Mesothelial cell of epicardium (in vitro differentiated cells): ENCODE data around the gene PLD3. TPM values are rescaled to one million over a fixed set of nuclear protein-coding genes. Genes with fewer than 3 reads are reported as not detected.

Experiments used
- DNase-seq, 2 experiments: peaks; one replicate each; pipeline ENCODE4 v3.0.0; 2021; ENCODE audit warnings: low spot score in 2 of 2; ENCODE audit not compliant: unreplicated experiment in 2 of 2
- H3K27ac Mint-ChIP-seq: 2 replicates; pipeline ENCODE4 v1.8.0; 2021; ENCODE audit warnings: mixed read lengths
- H3K27me3 Mint-ChIP-seq: 2 replicates; pipeline ENCODE4 v1.8.0; 2021; ENCODE audit warnings: low read depth, mixed read lengths
- H3K36me3 Mint-ChIP-seq: 2 replicates; pipeline ENCODE4 v1.8.0; 2021; ENCODE audit warnings: mixed read lengths
- H3K4me1 Mint-ChIP-seq: 2 replicates; pipeline ENCODE4 v1.8.0; 2021; ENCODE audit warnings: mixed read lengths
- H3K4me3 Mint-ChIP-seq: 2 replicates; pipeline ENCODE4 v1.8.0; 2021; ENCODE audit warnings: mild to moderate bottlenecking, moderate library complexity, mixed read lengths
- H3K9me3 Mint-ChIP-seq: 2 replicates; pipeline ENCODE4 v1.8.0; 2021; ENCODE audit warnings: mixed read lengths
- total RNA-seq: library from RNA; stranded (reverse); gene quantifications from 3 replicates; pipeline ENCODE4 v1.2.1, GENCODE V29; 2021
- TF ChIP-seq, protein P1 (sequence below): fragments of 200-600 bp; sonication (generic); IDR thresholded peaks from one replicate; pipeline ENCODE4 v1.5.0; 2021; ENCODE audit warnings: antibody characterized with exemption; ENCODE audit not compliant: unreplicated experiment

The PLD3 gene
- total RNA-seq, 1 donor from 2014 or later = 369 TPM

DNA sequence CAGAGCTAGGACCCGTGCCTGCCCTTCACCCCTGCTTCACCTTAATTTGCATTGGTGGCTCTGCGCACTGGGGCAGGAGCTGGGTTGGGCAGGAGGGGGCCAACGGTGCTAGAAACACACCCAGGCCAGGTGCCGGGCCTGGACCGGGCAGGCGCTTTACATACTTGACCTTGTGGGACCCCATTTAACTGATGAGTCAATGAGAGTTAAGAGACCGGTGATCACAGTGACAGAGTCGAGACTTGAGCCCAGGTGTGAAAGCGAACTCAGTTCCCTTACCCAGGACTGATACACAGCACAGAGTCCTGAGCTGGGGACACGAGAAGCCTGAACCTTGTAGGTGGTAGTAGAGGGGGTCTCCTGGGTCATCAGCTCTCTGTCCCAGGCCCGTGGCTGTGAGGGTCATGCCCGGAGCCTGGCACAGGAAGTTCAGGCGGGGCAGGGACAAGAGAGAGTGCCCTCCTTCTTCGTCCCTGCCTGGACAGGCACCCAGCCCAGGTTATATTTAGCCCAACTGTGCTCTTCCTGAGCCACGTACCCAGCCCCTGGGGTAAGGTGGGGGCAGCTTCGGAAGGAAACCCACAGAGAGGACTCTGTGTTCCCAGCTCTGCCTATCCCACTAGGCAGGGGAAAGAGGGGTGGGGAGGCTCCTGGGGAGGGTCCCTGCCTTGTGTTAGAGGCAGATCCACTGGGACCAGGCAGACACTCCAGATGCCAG is 62.8 kb downstream of the PLD3 start:
- Mint-ChIP-seq H3K4me1 (peaks cover 7% of the 10 kb centered on the region), H3K36me3 (no peaks in the 10 kb centered on the region), H3K27me3 (no peaks in the 10 kb centered on the region), H3K27ac (no peak overlapping the region), H3K9me3 (no peaks in the 10 kb centered on the region), H3K4me3 (no peak overlapping the region)
- TF ChIP-seq, protein P1, sequence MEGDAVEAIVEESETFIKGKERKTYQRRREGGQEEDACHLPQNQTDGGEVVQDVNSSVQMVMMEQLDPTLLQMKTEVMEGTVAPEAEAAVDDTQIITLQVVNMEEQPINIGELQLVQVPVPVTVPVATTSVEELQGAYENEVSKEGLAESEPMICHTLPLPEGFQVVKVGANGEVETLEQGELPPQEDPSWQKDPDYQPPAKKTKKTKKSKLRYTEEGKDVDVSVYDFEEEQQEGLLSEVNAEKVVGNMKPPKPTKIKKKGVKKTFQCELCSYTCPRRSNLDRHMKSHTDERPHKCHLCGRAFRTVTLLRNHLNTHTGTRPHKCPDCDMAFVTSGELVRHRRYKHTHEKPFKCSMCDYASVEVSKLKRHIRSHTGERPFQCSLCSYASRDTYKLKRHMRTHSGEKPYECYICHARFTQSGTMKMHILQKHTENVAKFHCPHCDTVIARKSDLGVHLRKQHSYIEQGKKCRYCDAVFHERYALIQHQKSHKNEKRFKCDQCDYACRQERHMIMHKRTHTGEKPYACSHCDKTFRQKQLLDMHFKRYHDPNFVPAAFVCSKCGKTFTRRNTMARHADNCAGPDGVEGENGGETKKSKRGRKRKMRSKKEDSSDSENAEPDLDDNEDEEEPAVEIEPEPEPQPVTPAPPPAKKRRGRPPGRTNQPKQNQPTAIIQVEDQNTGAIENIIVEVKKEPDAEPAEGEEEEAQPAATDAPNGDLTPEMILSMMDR = no peak
- no peak for DNase-seq

- peaks cover 10% of the 10 kb centered on the region for H3K4me1 Mint-ChIP-seq
- H3K27me3 Mint-ChIP-seq = no peaks in the 10 kb centered on the region
- H3K27ac Mint-ChIP-seq = no peak overlapping the region
- no peak for DNase-seq
- no peak overlapping the region for H3K4me3 Mint-ChIP-seq
- TF ChIP-seq, protein P1 = no peak
- H3K36me3 Mint-ChIP-seq = no peaks in the 10 kb centered on the region
- H3K9me3 Mint-ChIP-seq = no peaks in the 10 kb centered on the region
These were observed 63.5 kb downstream of the PLD3 start for GRCh38 chr19:40411958-40412499.

DNA sequence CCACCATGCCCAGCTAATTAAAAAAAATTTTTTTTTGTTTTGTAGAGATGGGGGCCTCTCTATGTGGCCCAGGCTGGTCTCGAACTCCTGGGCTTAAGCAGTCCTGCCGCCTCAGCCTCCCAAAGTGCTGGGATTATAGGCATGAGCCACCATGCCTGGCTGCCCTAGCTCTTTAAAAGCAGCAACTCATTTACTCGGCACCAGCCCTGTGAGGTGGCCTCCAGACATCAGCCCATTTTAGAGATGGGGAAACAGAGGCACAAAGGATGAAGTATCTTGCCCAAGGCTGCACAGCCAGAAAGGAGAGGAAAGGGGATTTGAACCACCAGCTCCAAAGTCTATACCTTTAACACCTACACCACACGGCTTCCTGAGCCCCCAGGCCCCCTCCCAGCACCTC is 64.4 kb downstream of the PLD3 start:
- no peak for DNase-seq
- Mint-ChIP-seq H3K27ac (no peak overlapping the region), H3K4me1 (peaks cover 12% of the 10 kb centered on the region), H3K27me3 (no peaks in the 10 kb centered on the region), H3K4me3 (no peak overlapping the region), H3K36me3 (no peaks in the 10 kb centered on the region), H3K9me3 (no peaks in the 10 kb centered on the region)
- TF ChIP-seq, protein P1 = no peak

DNA sequence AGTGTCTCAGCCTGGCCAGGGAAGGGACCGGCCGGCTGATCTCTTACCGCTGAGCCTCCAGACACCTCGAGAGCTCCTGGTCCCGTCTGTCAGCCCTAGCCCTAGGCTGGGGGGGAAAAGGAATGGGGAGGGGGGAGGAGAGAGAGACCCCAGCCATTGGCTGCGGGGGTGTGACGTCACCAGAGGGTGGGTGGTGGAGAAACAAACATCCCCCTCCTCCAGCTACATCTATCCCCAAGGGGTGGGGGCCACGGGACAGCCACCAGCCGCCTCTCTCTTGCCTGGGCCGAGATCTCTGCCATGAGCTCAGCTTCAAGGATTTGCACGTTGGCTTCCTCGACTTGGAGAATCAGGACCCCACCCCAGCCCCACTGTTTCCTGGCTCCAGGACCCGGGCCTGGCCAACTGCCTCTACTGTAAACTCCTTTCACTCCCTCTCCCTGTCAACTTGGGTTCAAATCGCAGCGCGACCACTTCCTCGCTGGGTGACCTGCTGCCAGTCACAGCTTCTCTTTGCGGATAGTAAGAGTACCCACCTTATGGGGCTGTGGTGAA is 64.9 kb downstream of the PLD3 start, which contains the start of gene PRX:
Gene PRX, minus strand, starts transcription at position 88 of the 555 bp plus-strand sequence. CDS start 5,446 bp downstream, outside the sequence.
- peak within 1 kb of the TSS; percentile 90 for H3K27ac Mint-ChIP-seq
- TF ChIP-seq, protein P1 = no peak
- DNase-seq = no peak
- no peaks in the 10 kb centered on the region for H3K36me3 Mint-ChIP-seq
- no peaks in the 10 kb centered on the region for H3K9me3 Mint-ChIP-seq
- H3K4me1 Mint-ChIP-seq = peaks cover 12% of the 10 kb centered on the region
- H3K27me3 Mint-ChIP-seq = no peaks in the 10 kb centered on the region
- peak within 1 kb of the TSS; percentile 40 for H3K4me3 Mint-ChIP-seq

GRCh38 chr19:40414542-40415535 is 66.3 kb downstream of the PLD3 start:
- H3K36me3 Mint-ChIP-seq = no peaks in the 10 kb centered on the region
- TF ChIP-seq, protein P1 = no peak
- peaks cover 12% of the 10 kb centered on the region for H3K4me1 Mint-ChIP-seq
- H3K27ac Mint-ChIP-seq = no peak overlapping the region
- no peak for DNase-seq
- no peaks in the 10 kb centered on the region for H3K27me3 Mint-ChIP-seq
- H3K9me3 Mint-ChIP-seq = no peaks in the 10 kb centered on the region
- no peak overlapping the region for H3K4me3 Mint-ChIP-seq
